Astrocyte (in vitro differentiated cells and primary cell): ENCODE results near the gene CCRL2.

ENCODE experiments used
- CTCF ChIP-seq: IDR thresholded peaks from 2 replicates; pipeline ENCODE4 v1.5.1; 2011; ENCODE audit warnings: low read depth, mild to moderate bottlenecking, inconsistent platforms, low read length, moderate library complexity; ENCODE audit not compliant: insufficient read depth
- EZH2 ChIP-seq: IDR thresholded peaks from 2 replicates; pipeline ENCODE4 v1.6.1; 2012; ENCODE audit warnings: mild to moderate bottlenecking, low read length, inconsistent platforms; ENCODE audit not compliant: insufficient read depth

GRCh38 chr3:46367811-46368210 is 39.2 kb upstream of the CCRL2 start:
- no peak for TF ChIP-seq CTCF
- no peak for TF ChIP-seq EZH2
